Ovary (tissue), 9 donors: ENCODE results near the gene HDGFL2. TPM values are rescaled to one million over a fixed set of nuclear protein-coding genes. Genes with fewer than 3 reads are reported as not detected.

Experiments used
- DNase-seq, 5 donors: peaks; one replicate each; pipeline ENCODE4 v3.0.0-alpha.2; 2019 to 2020
- H3K27ac ChIP-seq, 2 donors: fragments of 200-600 bp; one replicate each; pipeline versions ENCODE4 v1.5.1 to v1.8.0; 2019 to 2022
- H3K27me3 ChIP-seq: fragments of 200-600 bp; one replicate; pipeline ENCODE4 v1.8.0; 2022
- H3K36me3 ChIP-seq: fragments of 200-600 bp; sonication (generic); one replicate; pipeline ENCODE4 v1.5.1; 2019
- H3K4me1 ChIP-seq: one replicate; pipeline ENCODE4 v1.8.1; 2013; ENCODE audit warnings: mild to moderate bottlenecking, moderate library complexity; ENCODE audit not compliant: insufficient read depth
- H3K4me3 ChIP-seq: fragments of 200-600 bp; sonication (generic); one replicate; pipeline ENCODE4 v1.5.1; 2017
- H3K9me3 ChIP-seq, 2 donors: fragments of 200-600 bp in 1 of 2; sonication (generic) in 1 of 2; one replicate each; pipeline versions ENCODE4 v1.5.1 to v1.8.1; 2013 to 2019; ENCODE audit warnings: mild to moderate bottlenecking in 1 of 2, moderate library complexity in 1 of 2
- CTCF ChIP-seq, 3 donors: fragments of 450-650 bp in 2 of 3; fragments of 200-600 bp in 1 of 3; IDR thresholded peaks; one replicate each; pipeline versions ENCODE4 v1.5.1 to v1.8.0; 2016 to 2022; ENCODE audit warnings: antibody characterized with exemption in 3 of 3, mild to moderate bottlenecking in 1 of 3
- EP300 ChIP-seq: sonication (generic); formaldehyde crosslinking; IDR thresholded peaks from one replicate; pipeline ENCODE4 v1.6.1; 2017; ENCODE audit warnings: antibody characterized with exemption
- POLR2A ChIP-seq: fragments of 450-650 bp; IDR thresholded peaks from one replicate; pipeline ENCODE4 v1.6.1; 2017; ENCODE audit warnings: antibody characterized with exemption, mild to moderate bottlenecking, moderate library complexity
- WGBS, 3 donors: extraction: QIAGEN DNeasy Blood & Tissue Kit in 1 of 3; methylation state at CpG; one replicate each; pipeline versions ENCODE4 v1.1.5 to v1.1.7; 2013 to 2017; 5-methylcytosine and 5-hydroxymethylcytosine counted together
- intact Hi-C, 4 donors: fragments of 100-400 bp; cut with DNase I; formaldehyde crosslinking; loops; one replicate each; pipeline versions ENCODE4 v1.11.0 to v1.15.1; 2022 to 2023
- polyA plus RNA-seq, 2 donors: library from polyadenylated mRNA; stranded (reverse); fragments of 200-250 nt in 1 of 2; fragments of 350-450 nt in 1 of 2; fragmentation: Illumina TruSeq in 1 of 2; extraction: RNeasy Lipid Tissue Mini Kit (QIAGEN cat#74804) in 1 of 2; gene quantifications; one replicate each; pipeline ENCODE4 v1.2.3, GENCODE V29; 2013 to 2014
- total RNA-seq, 7 donors: library from RNA; depleted of rRNA in 2 of 7; stranded (reverse); fragments of >200 nt in 2 of 7; fragmentation: NEBNext Ultra II Directional in 3 of 7; extraction: Animal tissue kit (Norgen Biotek cat#: 25700) in 3 of 7; gene quantifications; one replicate each; pipeline versions ENCODE4 v1.1.0 to v1.2.4, GENCODE V29; 2016 to 2023
- donor health status: DM: no; HTN: no; CAD: no; lungs with moderate emphysema.
- donor health status: DM: no; HTN: no; CAD: no.
- donor health status: Bipolar disorder and iron deficiency.
- donor health status: DM: yes; HTN: yes; CAD: no.
- donor health status: DM: no; HTN: no; CAD: no.
- donor health status: DM: yes; HTN: yes; CAD: no.

Gene HDGFL2
- total and polyA plus RNA-seq, 9 donors = 28.5 to 77.2 (median 63.0) TPM

GRCh38 chr19:4505570-4506448, 33.7 kb downstream of the HDGFL2 start:
- Histone ChIP-seq H3K36me3 (no peaks in the 10 kb centered on the region), H3K27me3 (no peaks in the 10 kb centered on the region), H3K9me3 (no peaks in the 10 kb centered on the region), H3K4me1 (peaks cover 9% of the 10 kb centered on the region), H3K27ac (peak overlapping the region in 1 of 2 donors; percentile 29), H3K4me3 (no peak overlapping the region)
- intact Hi-C loops = no loop called here
- peak in 1 of 5 donors; percentile 28 for DNase-seq
- no peak for TF ChIP-seq POLR2A
- TF ChIP-seq EP300 = no peak
- TF ChIP-seq CTCF (IDR thresholded peaks at IDR 0.05) = no peak
- 92 to 96% (median 93%) methylated on average over 34 of the region's 34 CpGs for WGBS, 3 donors

GRCh38 chr19:4506449-4507149, 34.5 kb downstream of the HDGFL2 start:
- no peak overlapping the region for H3K4me3 ChIP-seq
- DNase-seq = no peak
- no peak for TF ChIP-seq POLR2A
- intact Hi-C loops = no loop called here
- H3K27ac ChIP-seq = peak overlapping the region in 1 of 2 donors; percentile 29
- H3K4me1 ChIP-seq = peaks cover 9% of the 10 kb centered on the region
- H3K27me3 ChIP-seq = no peaks in the 10 kb centered on the region
- WGBS, 3 donors = 74 to 85% (median 78%) methylated on average over 17 of the region's 17 CpGs
- H3K9me3 ChIP-seq = no peaks in the 10 kb centered on the region
- H3K36me3 ChIP-seq = no peaks in the 10 kb centered on the region

GRCh38 chr19:4507150-4507452, 35.0 kb downstream of the HDGFL2 start:
- intact Hi-C loops = no loop called here
- WGBS, 3 donors = 40 to 70% (median 46%) methylated on average over 12 of the region's 12 CpGs
- Histone ChIP-seq H3K36me3 (no peaks in the 10 kb centered on the region), H3K4me3 (no peak overlapping the region), H3K4me1 (peaks cover 9% of the 10 kb centered on the region), H3K9me3 (no peaks in the 10 kb centered on the region), H3K27ac (peak overlapping the region in 1 of 2 donors; percentile 29), H3K27me3 (no peaks in the 10 kb centered on the region)
- DNase-seq = peak in 2 of 5 donors; percentile 47 to 58
- no peak for TF ChIP-seq CTCF (IDR thresholded peaks at IDR 0.05)
- no peak for TF ChIP-seq POLR2A
- TF ChIP-seq EP300 = no peak

- H3K36me3 ChIP-seq = no peaks in the 10 kb centered on the region
- TF ChIP-seq EP300 = no peak
- no peak for TF ChIP-seq POLR2A
- TF ChIP-seq CTCF (IDR thresholded peaks at IDR 0.05) = no peak
- no peaks in the 10 kb centered on the region for H3K9me3 ChIP-seq
- no peaks in the 10 kb centered on the region for H3K27me3 ChIP-seq
- DNase-seq = no peak
- H3K27ac ChIP-seq = no peak overlapping the region
- WGBS, 3 donors = 75 to 86% (median 79%) methylated on average over 17 of the region's 17 CpGs
- H3K4me1 ChIP-seq = peaks cover 9% of the 10 kb centered on the region
- intact Hi-C loops = no loop called here
- H3K4me3 ChIP-seq = no peak overlapping the region
These were observed 35.7 kb downstream of the HDGFL2 start for GRCh38 chr19:4507804-4508203.

- TF ChIP-seq CTCF (IDR thresholded peaks at IDR 0.05) (no peak), EP300 (no peak), POLR2A (no peak)
- WGBS, 3 donors = 90 to 95% (median 90%) methylated on average over 16 to 21 of the region's 21 CpGs
- intact Hi-C loops = no loop called here
- Histone ChIP-seq H3K4me3 (no peak overlapping the region), H3K36me3 (no peaks in the 10 kb centered on the region), H3K27ac (no peak overlapping the region), H3K4me1 (peaks cover 9% of the 10 kb centered on the region), H3K27me3 (no peaks in the 10 kb centered on the region), H3K9me3 (no peaks in the 10 kb centered on the region)
- DNase-seq = peak in 2 of 5 donors; percentile 26 to 44
These were observed 36.6 kb downstream of the HDGFL2 start for GRCh38 chr19:4508698-4509097.
